Activated CD4-positive, alpha-beta memory T cell treated with anti-CD3 and anti-CD28 coated beads for 36 hours (primary cell): ENCODE measurements around the gene PIK3R1. TPM values are rescaled to one million over a fixed set of nuclear protein-coding genes. Genes with fewer than 3 reads are reported as not detected.

Experiments
- CTCF ChIA-PET: fragments of 350-600 bp; sonication (Branson Sonifier 250); formaldehyde crosslinking; loops from one replicate; lab custom pipeline; 2021; ENCODE audit warnings: antibody characterized with exemption, inconsistent platforms; lab: Charles Lee
- POLR2A ChIA-PET: fragments of 350-600 bp; sonication (Branson Sonifier 250); formaldehyde crosslinking; loops from one replicate; lab custom pipeline; 2021; ENCODE audit warnings: antibody characterized with exemption; lab: Charles Lee
- DNase-seq: peaks from one replicate; pipeline ENCODE4 v3.0.0-alpha.2; 2020
- H3K27ac Mint-ChIP-seq: one replicate; pipeline ENCODE4 v1.8.0; 2021; ENCODE audit warnings: mixed read lengths
- H3K27me3 Mint-ChIP-seq: one replicate; pipeline ENCODE4 v1.8.0; 2021; ENCODE audit warnings: mixed read lengths
- H3K36me3 Mint-ChIP-seq: one replicate; pipeline ENCODE4 v1.8.0; 2021; ENCODE audit warnings: mixed read lengths
- H3K4me1 Mint-ChIP-seq: one replicate; pipeline ENCODE4 v1.8.0; 2021; ENCODE audit warnings: low read depth, mixed read lengths
- H3K4me3 Mint-ChIP-seq: one replicate; pipeline ENCODE4 v1.8.0; 2021; ENCODE audit warnings: mild to moderate bottlenecking, mixed read lengths
- H3K9me3 Mint-ChIP-seq: one replicate; pipeline ENCODE4 v1.8.0; 2021; ENCODE audit warnings: mixed read lengths
- intact Hi-C: fragments of 100-400 bp; cut with micrococcal nuclease; formaldehyde crosslinking; loops from one replicate; pipeline ENCODE4 v1.15.1; 2023
- total RNA-seq, 2 experiments: library from RNA; stranded (reverse); gene quantifications; one replicate each; pipeline ENCODE4 v1.2.3, GENCODE V29; 2021

PIK3R1 gene
- total RNA-seq, 2 experiments from 2014 or later: 35.3 to 40.9 TPM

DNA sequence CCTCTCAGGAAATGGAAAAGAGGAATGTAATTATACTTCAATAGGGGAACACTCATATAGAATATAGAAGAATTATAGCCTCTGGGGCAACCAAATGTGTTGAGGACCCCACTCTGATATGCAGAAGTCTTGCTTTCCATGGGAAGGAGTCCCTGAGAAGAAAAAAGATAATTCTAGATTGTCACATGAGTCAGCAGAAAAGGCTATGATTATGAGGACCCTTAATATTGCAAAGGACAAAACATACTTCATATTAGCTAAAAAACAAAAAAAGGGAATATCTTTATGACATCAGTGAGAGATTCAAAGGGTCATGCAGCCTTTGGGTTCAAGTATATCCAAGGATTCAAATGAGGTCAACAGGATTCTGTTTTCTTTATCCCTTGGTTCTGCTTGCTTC is 119.5 kb downstream of the PIK3R1 start:
- no peak overlapping the region for H3K27ac Mint-ChIP-seq
- H3K4me3 Mint-ChIP-seq: no peak overlapping the region
- H3K36me3 Mint-ChIP-seq: no peaks in the 10 kb centered on the region
- CTCF ChIA-PET: no interaction called here
- H3K27me3 Mint-ChIP-seq: no peaks in the 10 kb centered on the region
- DNase-seq: no peak
- no peaks in the 10 kb centered on the region for H3K9me3 Mint-ChIP-seq
- POLR2A ChIA-PET: no interaction called here
- peaks cover 2% of the 10 kb centered on the region for H3K4me1 Mint-ChIP-seq
- intact Hi-C loops: no loop called here

DNA sequence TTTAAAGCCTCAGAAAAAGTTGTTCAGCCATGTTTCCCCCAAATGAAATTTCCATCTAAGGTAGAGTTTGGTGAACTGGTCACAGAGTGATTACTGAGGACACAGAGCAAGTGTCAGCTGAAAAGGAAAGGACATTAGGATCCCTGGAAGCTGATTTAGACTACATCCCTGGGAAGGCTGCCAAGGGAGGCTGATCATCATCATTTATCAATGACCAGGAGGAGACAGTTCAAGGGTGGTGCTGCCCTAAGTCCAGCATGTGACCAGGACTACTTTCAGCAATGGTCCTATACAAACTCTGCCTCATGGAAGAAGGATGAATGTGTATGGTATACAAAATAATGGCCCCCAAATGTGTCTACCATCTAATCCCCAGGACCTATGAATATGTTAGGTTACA is 120.6 kb downstream of the PIK3R1 start:
- Mint-ChIP-seq H3K9me3 (no peaks in the 10 kb centered on the region), H3K36me3 (no peaks in the 10 kb centered on the region), H3K27me3 (no peaks in the 10 kb centered on the region), H3K27ac (no peak overlapping the region), H3K4me3 (no peak overlapping the region), H3K4me1 (peaks cover 2% of the 10 kb centered on the region)
- intact Hi-C loops: no loop called here
- ChIA-PET POLR2A (no interaction called here), CTCF (no interaction called here)
- no peak for DNase-seq

DNA sequence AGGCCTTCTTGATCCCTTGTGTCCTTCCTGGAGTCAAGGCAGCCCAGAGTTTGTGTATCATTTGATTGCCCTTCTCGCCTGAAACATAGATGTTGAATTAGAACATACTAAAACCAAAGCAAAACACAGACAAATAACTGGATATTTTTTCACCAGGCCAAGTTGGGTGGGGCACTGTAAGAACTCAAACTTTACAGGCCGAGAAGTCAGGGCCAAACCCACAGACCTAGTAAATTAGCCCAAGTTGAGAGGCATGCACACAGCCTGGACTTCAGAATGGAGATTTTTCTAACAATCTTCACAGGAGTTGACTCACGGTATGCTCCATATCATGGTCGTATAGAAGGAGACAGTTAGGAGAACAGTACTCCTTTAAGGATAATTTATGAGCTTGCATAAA is 121.7 kb downstream of the PIK3R1 start:
- intact Hi-C loops: no loop called here
- H3K27ac Mint-ChIP-seq: no peak overlapping the region
- H3K4me3 Mint-ChIP-seq: no peak overlapping the region
- ChIA-PET CTCF (no interaction called here), POLR2A (no interaction called here)
- no peaks in the 10 kb centered on the region for H3K9me3 Mint-ChIP-seq
- no peak for DNase-seq
- no peaks in the 10 kb centered on the region for H3K27me3 Mint-ChIP-seq
- peaks cover 2% of the 10 kb centered on the region for H3K4me1 Mint-ChIP-seq
- H3K36me3 Mint-ChIP-seq: no peaks in the 10 kb centered on the region

DNA sequence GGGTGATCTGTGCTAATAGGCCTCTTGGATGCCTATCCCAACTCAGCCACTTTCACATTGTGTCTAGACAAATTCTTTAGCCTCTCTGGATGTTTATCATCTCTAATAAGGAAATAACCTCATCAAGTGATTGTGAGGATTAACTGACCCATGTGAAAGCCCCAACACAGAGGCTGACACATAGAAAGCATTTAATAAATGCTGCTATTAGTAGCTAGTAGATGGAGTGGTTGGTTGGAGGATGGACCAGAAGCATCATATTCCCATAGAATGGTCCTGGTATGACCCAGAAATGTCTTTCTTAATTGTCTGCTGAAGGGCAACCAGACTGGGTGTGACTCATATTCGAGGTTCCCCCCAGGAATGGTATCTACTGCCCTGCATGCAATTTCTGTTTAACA is 124.4 kb downstream of the PIK3R1 start:
- no peaks in the 10 kb centered on the region for H3K9me3 Mint-ChIP-seq
- CTCF ChIA-PET: no interaction called here
- H3K27me3 Mint-ChIP-seq: no peaks in the 10 kb centered on the region
- no peaks in the 10 kb centered on the region for H3K36me3 Mint-ChIP-seq
- POLR2A ChIA-PET: no interaction called here
- H3K4me1 Mint-ChIP-seq: peaks cover 23% of the 10 kb centered on the region
- H3K4me3 Mint-ChIP-seq: no peak overlapping the region
- no peak for DNase-seq
- intact Hi-C loops: loop anchor here (5.0 kb wide), 1 partner anchor 42 kb away; no protein-coding TSS in a partner anchor
- no peak overlapping the region for H3K27ac Mint-ChIP-seq

DNA sequence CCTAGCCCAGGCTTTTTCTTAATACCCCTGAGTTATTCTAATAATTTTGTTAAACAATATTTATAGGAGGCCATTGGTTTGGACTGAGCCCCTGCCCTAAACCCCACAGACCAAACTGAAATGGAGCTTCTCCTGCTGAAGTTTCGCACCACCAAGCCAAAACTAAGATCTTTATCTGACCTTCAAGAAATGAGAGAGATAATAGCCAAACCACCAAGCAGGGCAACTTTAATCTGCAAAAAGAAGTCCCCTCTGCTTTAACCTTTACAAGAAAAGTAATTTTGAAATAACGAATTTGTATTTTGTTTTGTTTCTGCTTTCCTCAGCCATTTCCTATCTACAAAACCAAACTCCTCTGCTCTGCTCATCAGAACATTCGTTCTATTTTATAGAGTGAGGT is 125.5 kb downstream of the PIK3R1 start:
- intact Hi-C loops: loop anchor here (5.0 kb wide), 1 partner anchor 41 kb away; no protein-coding TSS in a partner anchor
- H3K27ac Mint-ChIP-seq: no peak overlapping the region
- H3K4me1 Mint-ChIP-seq: peaks cover 27% of the 10 kb centered on the region
- DNase-seq: no peak
- no peaks in the 10 kb centered on the region for H3K9me3 Mint-ChIP-seq
- H3K36me3 Mint-ChIP-seq: no peaks in the 10 kb centered on the region
- H3K27me3 Mint-ChIP-seq: no peaks in the 10 kb centered on the region
- no peak overlapping the region for H3K4me3 Mint-ChIP-seq
- POLR2A ChIA-PET: no interaction called here
- CTCF ChIA-PET: no interaction called here

DNA sequence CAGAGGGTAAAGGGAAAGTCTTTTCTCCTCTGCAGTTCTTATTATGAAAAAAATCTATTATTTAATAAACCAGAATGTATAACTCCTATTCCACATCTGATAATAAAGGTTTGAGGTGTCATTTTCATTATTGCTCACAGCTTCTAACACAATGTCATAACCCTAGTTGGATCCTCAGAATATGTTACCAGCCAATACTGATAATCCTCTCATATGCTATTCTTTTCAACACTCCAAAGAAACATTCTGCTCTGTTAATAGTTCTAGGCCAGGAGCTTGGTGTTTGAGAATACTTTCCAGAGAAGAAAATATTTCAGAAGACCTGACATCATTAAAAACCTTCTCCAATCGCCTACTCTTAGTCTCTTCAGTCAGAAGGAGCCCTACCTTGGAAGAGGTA is 127.1 kb downstream of the PIK3R1 start:
- H3K9me3 Mint-ChIP-seq: no peaks in the 10 kb centered on the region
- ChIA-PET POLR2A (no interaction called here), CTCF (no interaction called here)
- intact Hi-C loops: loop anchor here (1.0 to 5.0 kb wide), 5 partner anchors 27 to 122 kb away; no protein-coding TSS in a partner anchor
- H3K27ac Mint-ChIP-seq: no peak overlapping the region
- no peak for DNase-seq
- H3K4me1 Mint-ChIP-seq: peaks cover 27% of the 10 kb centered on the region
- H3K27me3 Mint-ChIP-seq: no peaks in the 10 kb centered on the region
- H3K4me3 Mint-ChIP-seq: no peak overlapping the region
- H3K36me3 Mint-ChIP-seq: no peaks in the 10 kb centered on the region

DNA sequence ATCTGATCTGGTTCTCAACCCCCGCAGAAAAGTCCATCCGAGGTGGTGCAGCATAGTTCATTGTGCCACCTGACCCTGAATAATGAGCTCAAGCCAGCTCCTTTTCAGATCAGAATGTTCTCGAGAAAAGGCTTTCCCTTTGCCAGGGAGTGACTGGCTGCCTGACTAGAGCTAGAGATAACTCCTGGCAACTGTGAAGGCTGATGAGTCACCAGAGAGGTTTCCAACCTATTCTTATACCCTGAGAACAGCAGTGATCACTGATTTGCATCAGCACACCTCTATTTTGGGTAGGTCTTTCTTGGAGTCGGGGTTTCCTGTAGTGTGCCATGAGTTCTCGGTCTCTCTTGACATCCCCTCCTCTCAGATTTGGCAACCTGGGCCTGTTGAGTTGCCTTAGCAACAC is 127.9 kb downstream of the PIK3R1 start:
- peaks cover 27% of the 10 kb centered on the region for H3K4me1 Mint-ChIP-seq
- peaks cover 3% of the 10 kb centered on the region for H3K9me3 Mint-ChIP-seq
- no peak overlapping the region for H3K4me3 Mint-ChIP-seq
- no peak overlapping the region for H3K27ac Mint-ChIP-seq
- no peaks in the 10 kb centered on the region for H3K27me3 Mint-ChIP-seq
- intact Hi-C loops: loop anchor here (1.0 to 5.0 kb wide), 5 partner anchors 26 to 121 kb away; no protein-coding TSS in a partner anchor
- H3K36me3 Mint-ChIP-seq: no peaks in the 10 kb centered on the region
- ChIA-PET CTCF (interaction anchor here (0.9 kb wide), 1 partner anchor 53 kb away, joined by 3 read pairs; no protein-coding TSS in a partner anchor), POLR2A (no interaction called here)
- DNase-seq: peak; percentile 51

DNA sequence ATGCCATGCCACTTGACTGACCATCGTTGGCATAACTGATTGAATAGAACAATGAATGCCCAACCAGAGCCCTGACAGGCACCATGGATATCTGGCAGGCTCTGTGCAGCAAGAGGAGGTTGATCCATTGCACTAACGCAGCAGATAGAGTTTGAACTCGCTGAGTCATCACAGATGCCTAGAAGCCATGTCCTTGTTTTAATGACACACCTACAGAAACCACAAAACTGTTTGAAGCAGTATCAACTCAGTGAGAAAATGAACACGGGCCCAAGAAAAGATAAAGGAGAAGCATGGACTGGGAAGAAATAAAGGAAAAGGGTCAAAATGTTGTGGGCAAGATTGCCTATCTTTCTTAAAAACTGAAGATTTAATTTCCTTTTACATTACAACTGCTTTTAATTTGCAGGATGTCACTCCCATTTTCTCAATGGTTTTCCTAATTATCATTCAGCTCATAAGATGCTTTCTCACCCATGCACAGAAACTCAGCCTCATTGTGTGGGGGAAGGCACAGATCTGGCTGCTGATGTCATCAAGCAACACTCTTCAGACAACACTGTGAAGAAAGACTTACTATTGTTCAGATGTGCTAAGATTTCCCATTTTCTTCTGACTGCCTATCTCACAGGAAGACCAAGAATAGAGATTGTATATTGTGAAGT is 129.0 kb downstream of the PIK3R1 start:
- Mint-ChIP-seq H3K4me1 (peaks cover 27% of the 10 kb centered on the region), H3K9me3 (peaks cover 3% of the 10 kb centered on the region), H3K27ac (peak overlapping the region; percentile 7), H3K4me3 (no peak overlapping the region), H3K36me3 (no peaks in the 10 kb centered on the region), H3K27me3 (no peaks in the 10 kb centered on the region)
- ChIA-PET POLR2A (no interaction called here), CTCF (no interaction called here)
- peak; percentile 45 for DNase-seq
- intact Hi-C loops: loop anchor here (2.0 to 5.0 kb wide), 3 partner anchors 38 to 80 kb away; no protein-coding TSS in a partner anchor

DNA sequence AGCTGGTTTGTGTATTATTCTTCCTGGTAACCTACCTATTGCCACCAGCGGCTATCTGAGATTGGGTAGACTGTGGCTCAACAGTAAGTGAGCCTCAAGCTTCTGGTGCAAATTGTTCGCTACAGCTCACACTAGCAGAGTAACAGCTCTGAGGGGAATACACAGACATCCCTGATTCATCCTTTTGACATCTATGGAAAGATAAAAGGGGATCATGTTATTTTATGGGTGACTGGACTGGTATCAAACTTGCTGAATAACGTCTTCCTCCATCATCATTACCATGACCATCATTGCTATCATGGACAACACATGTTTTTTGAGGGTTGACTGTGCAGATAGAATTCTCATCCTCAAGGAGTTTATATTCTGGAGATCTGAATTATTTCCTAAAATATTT is 129.6 kb downstream of the PIK3R1 start:
- peak overlapping the region; percentile 7 for H3K27ac Mint-ChIP-seq
- H3K36me3 Mint-ChIP-seq: no peaks in the 10 kb centered on the region
- no peak for DNase-seq
- ChIA-PET CTCF (no interaction called here), POLR2A (no interaction called here)
- intact Hi-C loops: loop anchor here (2.0 kb wide), 2 partner anchors 40 to 80 kb away; no protein-coding TSS in a partner anchor
- peaks cover 3% of the 10 kb centered on the region for H3K9me3 Mint-ChIP-seq
- H3K4me1 Mint-ChIP-seq: peaks cover 27% of the 10 kb centered on the region
- no peak overlapping the region for H3K4me3 Mint-ChIP-seq
- H3K27me3 Mint-ChIP-seq: no peaks in the 10 kb centered on the region

DNA sequence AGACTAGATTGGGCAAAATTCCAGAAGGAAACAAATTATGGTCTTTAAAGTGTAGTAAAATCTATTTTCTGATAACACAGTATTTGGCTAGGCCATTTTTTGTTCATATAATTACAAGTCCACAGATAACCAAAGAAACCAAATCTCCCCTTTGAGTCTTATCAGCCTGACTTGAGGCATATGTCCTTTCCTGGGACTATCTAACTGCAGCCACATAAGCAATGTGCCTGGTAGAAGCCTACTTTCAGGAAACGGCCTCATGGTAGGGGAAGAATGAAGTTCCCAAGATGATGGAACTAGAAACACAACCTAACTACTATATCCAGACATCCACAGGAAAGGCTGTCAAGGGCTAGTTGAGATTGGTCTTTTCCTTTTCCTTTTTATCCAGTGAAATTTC is 130.0 kb downstream of the PIK3R1 start:
- Mint-ChIP-seq H3K9me3 (peaks cover 3% of the 10 kb centered on the region), H3K4me1 (peaks cover 27% of the 10 kb centered on the region), H3K27me3 (no peaks in the 10 kb centered on the region), H3K27ac (no peak overlapping the region), H3K4me3 (no peak overlapping the region), H3K36me3 (no peaks in the 10 kb centered on the region)
- CTCF ChIA-PET: no interaction called here
- DNase-seq: no peak
- POLR2A ChIA-PET: no interaction called here
- intact Hi-C loops: loop anchor here (2.0 kb wide), 2 partner anchors 41 to 79 kb away; no protein-coding TSS in a partner anchor

DNA sequence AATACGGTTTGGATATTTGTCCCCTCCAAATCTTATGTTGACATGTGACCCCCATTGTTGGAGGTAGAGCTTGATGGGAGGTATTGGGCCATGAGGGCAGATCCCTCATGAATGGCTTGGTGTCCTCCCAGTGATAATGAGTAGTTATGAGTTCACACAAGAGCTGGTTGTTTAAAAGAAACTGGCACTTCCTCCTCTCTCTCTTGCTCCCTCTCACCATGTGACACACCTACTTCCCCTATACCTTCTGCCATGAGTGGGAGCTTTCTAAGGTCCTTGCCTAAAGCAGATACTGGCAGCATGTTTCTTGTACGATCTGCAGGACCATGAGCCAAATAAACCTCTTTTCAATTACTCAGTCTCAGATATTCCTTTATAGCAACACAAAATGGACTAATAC is 132.0 kb downstream of the PIK3R1 start:
- peaks cover 3% of the 10 kb centered on the region for H3K9me3 Mint-ChIP-seq
- CTCF ChIA-PET: no interaction called here
- no peak for DNase-seq
- H3K4me3 Mint-ChIP-seq: no peak overlapping the region
- peaks cover 27% of the 10 kb centered on the region for H3K4me1 Mint-ChIP-seq
- H3K36me3 Mint-ChIP-seq: no peaks in the 10 kb centered on the region
- POLR2A ChIA-PET: no interaction called here
- no peaks in the 10 kb centered on the region for H3K27me3 Mint-ChIP-seq
- no peak overlapping the region for H3K27ac Mint-ChIP-seq
- intact Hi-C loops: no loop called here

DNA sequence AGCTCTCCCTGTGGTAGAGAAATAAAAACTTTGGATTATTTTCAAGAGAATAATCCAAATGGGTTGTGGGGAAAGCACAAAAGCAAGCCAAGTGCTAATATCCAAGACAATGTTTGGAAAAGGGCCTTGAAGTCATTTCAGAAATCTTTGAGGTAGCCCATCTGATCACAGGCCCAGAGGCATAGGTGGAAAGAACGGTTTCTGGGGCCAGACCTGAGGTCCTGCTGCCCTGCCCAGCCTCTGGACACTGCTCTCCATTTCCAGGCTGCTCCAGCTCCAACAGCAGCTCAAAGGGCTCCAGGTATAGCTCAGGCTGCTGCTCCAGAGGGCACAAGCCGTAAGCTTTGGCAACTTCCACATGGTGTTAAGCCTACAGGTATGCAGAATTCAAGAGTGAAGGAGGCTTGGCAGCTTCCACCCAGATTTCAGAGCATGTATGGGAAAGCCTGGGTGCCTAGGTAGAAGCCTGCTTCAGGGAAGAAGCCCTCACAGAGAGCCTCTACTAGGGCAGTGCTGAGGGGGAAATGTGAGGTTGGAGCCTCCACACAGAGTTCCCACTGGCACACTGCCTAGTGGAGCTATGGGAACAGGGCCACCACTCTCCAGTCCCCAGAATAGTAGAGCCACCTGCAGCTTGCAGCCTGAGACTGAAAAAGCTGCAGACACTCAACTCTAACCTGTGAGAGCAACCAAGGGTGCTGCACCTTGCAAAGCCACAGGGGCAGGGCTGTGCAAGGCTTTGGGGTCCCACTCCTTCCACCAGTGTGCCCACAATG is 133.1 kb downstream of the PIK3R1 start:
- Mint-ChIP-seq H3K9me3 (peaks cover 3% of the 10 kb centered on the region), H3K4me3 (no peak overlapping the region), H3K36me3 (no peaks in the 10 kb centered on the region), H3K4me1 (peaks cover 17% of the 10 kb centered on the region), H3K27me3 (no peaks in the 10 kb centered on the region), H3K27ac (no peak overlapping the region)
- intact Hi-C loops: no loop called here
- no peak for DNase-seq
- ChIA-PET CTCF (no interaction called here), POLR2A (no interaction called here)
